Endothelial cell of umbilical vein (primary cell): ENCODE results near the gene TEX19. TPM values are rescaled to one million over a fixed set of nuclear protein-coding genes. Genes with fewer than 3 reads are reported as not detected.

Source experiments
- BruUV-seq: library from RNA; stranded (reverse); fragments of 400-500 nt; replicated peaks from 2 replicates; lab custom pipeline; 2021; lab: Mats Ljungman, UMichigan
- CTCF ChIA-PET: fragments of 300-600, 350-600 bp; sonication (Branson Sonifier 250); formaldehyde crosslinking; loops from one replicate; lab custom pipeline; 2021; ENCODE audit warnings: antibody characterized with exemption, inconsistent platforms; lab: Charles Lee
- POLR2A ChIA-PET: fragments of 300-600, 350-600 bp; sonication (Branson Sonifier 250); formaldehyde crosslinking; loops from one replicate; lab custom pipeline; 2021; ENCODE audit warnings: antibody characterized with exemption, inconsistent platforms; lab: Charles Lee
- DNase-seq: peaks from one replicate; pipeline ENCODE4 v3.0.0-alpha.2; 2011; ENCODE audit warnings: low read depth, low spot score
- FAIRE-seq: peaks from 2 replicates; lab custom pipeline; 2011; peaks lifted over from hg19 to GRCh38; lab: Jason Lieb, UNC
- H2AFZ ChIP-seq: 2 replicates; pipeline ENCODE4 v1.6.0; 2012; ENCODE audit warnings: low read depth, low read length, control low read depth, inconsistent platforms
- H3K27ac ChIP-seq: 2 replicates; pipeline ENCODE4 v1.5.1; 2011; ENCODE audit warnings: low read depth, mild to moderate bottlenecking, control low read depth, low read length, moderate library complexity; ENCODE audit not compliant: insufficient read depth
- H3K27me3 ChIP-seq, 2 experiments: 2 replicates each; pipeline versions ENCODE4 v1.6.0 to v1.6.1; 2011; ENCODE audit warnings: low read length in 2 of 2, mixed read lengths in 1 of 2; ENCODE audit not compliant: control insufficient read depth in 2 of 2, insufficient read depth in 2 of 2
- H3K36me3 ChIP-seq, 2 experiments: 2 replicates in 1 of 2; 3 replicates in 1 of 2; pipeline ENCODE4 v1.5.1; 2011; ENCODE audit warnings: low read length in 2 of 2, mild to moderate bottlenecking in 1 of 2, moderate library complexity in 1 of 2; ENCODE audit not compliant: control insufficient read depth in 2 of 2, insufficient read depth in 2 of 2; ENCODE audit errors: extremely low read depth in 1 of 2
- H3K4me1 ChIP-seq: 3 replicates; pipeline ENCODE4 v1.5.1; 2011; ENCODE audit warnings: mild to moderate bottlenecking, low read length; ENCODE audit not compliant: control insufficient read depth, insufficient read depth; ENCODE audit errors: extremely low read depth
- H3K4me2 ChIP-seq: 2 replicates; pipeline ENCODE4 v1.6.1; 2011; ENCODE audit warnings: low read length, control low read depth, mixed read lengths; ENCODE audit not compliant: insufficient read depth
- H3K4me3 ChIP-seq, 3 experiments: fragments of 200-600 bp in 1 of 3; sonication (generic), shearing (Covaris generic) in 1 of 3; replicated peaks in 1 of 3; 2 replicates each; pipeline ENCODE4 v1.5.1; 2011 to 2016; ENCODE audit warnings: control low read depth in 3 of 3, low read length in 3 of 3, mild to moderate bottlenecking in 2 of 3, inconsistent platforms in 1 of 3, low read depth in 1 of 3, moderate library complexity in 1 of 3; ENCODE audit not compliant: insufficient read depth in 1 of 3
- H3K79me2 ChIP-seq: 2 replicates; pipeline ENCODE4 v1.6.0; 2012; ENCODE audit warnings: low read length, inconsistent platforms; ENCODE audit not compliant: control insufficient read depth, insufficient read depth
- H3K9ac ChIP-seq: replicated peaks from 2 replicates; pipeline ENCODE3; 2011; ENCODE audit warnings: low read length, control low read depth; ENCODE audit not compliant: insufficient read depth; ENCODE audit errors: extremely low read depth
- H3K9me1 ChIP-seq: replicated peaks from 3 replicates; pipeline ENCODE4 v1.6.0; 2011; ENCODE audit warnings: mild to moderate bottlenecking, low read length; ENCODE audit not compliant: control insufficient read depth, insufficient read depth; ENCODE audit errors: extremely low read depth
- H3K9me3 ChIP-seq: replicated peaks from 2 replicates; pipeline ENCODE4 v1.5.1; 2012; ENCODE audit warnings: low read length, inconsistent platforms; ENCODE audit not compliant: control insufficient read depth, insufficient read depth
- H4K20me1 ChIP-seq: replicated peaks from 2 replicates; pipeline ENCODE3; 2011; ENCODE audit warnings: mild to moderate bottlenecking, low read length; ENCODE audit not compliant: control insufficient read depth, insufficient read depth; ENCODE audit errors: extremely low read depth
- EZH2 ChIP-seq: IDR thresholded peaks from 2 replicates; pipeline ENCODE4 v1.6.1; 2012; ENCODE audit warnings: borderline replicate concordance, low read depth, mild to moderate bottlenecking, moderate library complexity, low read length, inconsistent platforms; ENCODE audit not compliant: severe bottlenecking
- FOS ChIP-seq: IDR thresholded peaks from 2 replicates; pipeline ENCODE4 v1.6.1; 2011; ENCODE audit warnings: mild to moderate bottlenecking, low read length, moderate library complexity, borderline replicate concordance; ENCODE audit not compliant: insufficient read depth
- MYC ChIP-seq: IDR thresholded peaks from one replicate; pipeline ENCODE4 v1.6.1; 2011; ENCODE audit warnings: mild to moderate bottlenecking, low read depth, low read length
- POLR2A ChIP-seq: IDR thresholded peaks from 2 replicates; pipeline ENCODE4 v1.6.1; 2012; ENCODE audit warnings: low read depth, mild to moderate bottlenecking, control low read depth, low read length
- POLR2AphosphoS5 ChIP-seq: IDR thresholded peaks from 2 replicates; pipeline ENCODE4 v1.6.1; 2012; ENCODE audit warnings: low read depth, mild to moderate bottlenecking, control low read depth, low read length, moderate library complexity; ENCODE audit not compliant: insufficient read depth
- dilution Hi-C: fragments of 300-500 bp; cut with MboI; formaldehyde crosslinking; loops from one replicate; pipeline ENCODE4 v1.15.0; 2019; ENCODE audit warnings: low sequenced_read_pairs; ENCODE audit not compliant: extremely low pct_ligation_motif_present
- intact Hi-C: fragments of 100-400 bp; cut with micrococcal nuclease; formaldehyde crosslinking; loops from one replicate; pipeline ENCODE4 v1.10.0; 2022
- polyA plus RNA-seq, 4 experiments: library from polyadenylated mRNA; depleted of rRNA in 3 of 4; stranded (reverse) in 3 of 4; unstranded in 1 of 4; fragments of >200 nt; gene quantifications; 2 replicates each; pipeline versions ENCODE4 v1.2.1 to v1.2.3, GENCODE V29; 2011 to 2012; ENCODE audit warnings: missing spikeins in 1 of 4
- total RNA-seq: library from RNA; stranded (reverse); gene quantifications from 2 replicates; pipeline ENCODE4 v1.2.3, GENCODE V29; 2021

The TEX19 gene
- total and polyA plus RNA-seq, 2 donors (not counting 3 experiments of a cell fraction or from before 2014, with no cell fraction given), result 0.06 TPM; not detected in 1

GRCh38 chr17:82370471-82371332 lies 11.7 kb downstream of the TEX19 start:
- Histone ChIP-seq H2AFZ (no peak overlapping the region), H4K20me1 (no peaks in the 10 kb centered on the region), H3K4me2 (no peak overlapping the region), H3K9me3 (no peaks in the 10 kb centered on the region), H3K9ac (no peak overlapping the region), H3K9me1 (no peaks in the 10 kb centered on the region), H3K27ac (no peak overlapping the region), H3K36me3 (no peaks in the 10 kb centered on the region), H3K27me3 (peaks cover 29 to 32% of the 10 kb centered on the region in 2 experiments), H3K4me1 (no peaks in the 10 kb centered on the region), H3K79me2 (no peaks in the 10 kb centered on the region), H3K4me3 (no peak overlapping the region)
- ChIA-PET POLR2A (no interaction called here), CTCF (interaction anchor here (1.2 to 1.7 kb wide), 4 partner anchors 14 to 184 kb away, joined by 4 to 5 read pairs (median 4); no protein-coding TSS in a partner anchor)
- no peak for TF ChIP-seq EZH2
- TF ChIP-seq FOS, result no peak
- TF ChIP-seq POLR2AphosphoS5, result no peak
- TF ChIP-seq MYC, result no peak
- no peak for TF ChIP-seq POLR2A
- BruUV-seq, result no TSS peak
- dilution Hi-C loops, result no loop called here
- no peak for DNase-seq
- intact Hi-C loops, result no loop called here
- FAIRE-seq, result no peak
